ENCODE measurements around the gene SPHK1.
"Not testable (repeated sequence)": the region's sequence is repeated elsewhere in the genome, so short reads cannot be mapped to it uniquely, and the experiment has no call there.

SPHK1 gene, protein sequence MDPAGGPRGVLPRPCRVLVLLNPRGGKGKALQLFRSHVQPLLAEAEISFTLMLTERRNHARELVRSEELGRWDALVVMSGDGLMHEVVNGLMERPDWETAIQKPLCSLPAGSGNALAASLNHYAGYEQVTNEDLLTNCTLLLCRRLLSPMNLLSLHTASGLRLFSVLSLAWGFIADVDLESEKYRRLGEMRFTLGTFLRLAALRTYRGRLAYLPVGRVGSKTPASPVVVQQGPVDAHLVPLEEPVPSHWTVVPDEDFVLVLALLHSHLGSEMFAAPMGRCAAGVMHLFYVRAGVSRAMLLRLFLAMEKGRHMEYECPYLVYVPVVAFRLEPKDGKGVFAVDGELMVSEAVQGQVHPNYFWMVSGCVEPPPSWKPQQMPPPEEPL

DNA sequence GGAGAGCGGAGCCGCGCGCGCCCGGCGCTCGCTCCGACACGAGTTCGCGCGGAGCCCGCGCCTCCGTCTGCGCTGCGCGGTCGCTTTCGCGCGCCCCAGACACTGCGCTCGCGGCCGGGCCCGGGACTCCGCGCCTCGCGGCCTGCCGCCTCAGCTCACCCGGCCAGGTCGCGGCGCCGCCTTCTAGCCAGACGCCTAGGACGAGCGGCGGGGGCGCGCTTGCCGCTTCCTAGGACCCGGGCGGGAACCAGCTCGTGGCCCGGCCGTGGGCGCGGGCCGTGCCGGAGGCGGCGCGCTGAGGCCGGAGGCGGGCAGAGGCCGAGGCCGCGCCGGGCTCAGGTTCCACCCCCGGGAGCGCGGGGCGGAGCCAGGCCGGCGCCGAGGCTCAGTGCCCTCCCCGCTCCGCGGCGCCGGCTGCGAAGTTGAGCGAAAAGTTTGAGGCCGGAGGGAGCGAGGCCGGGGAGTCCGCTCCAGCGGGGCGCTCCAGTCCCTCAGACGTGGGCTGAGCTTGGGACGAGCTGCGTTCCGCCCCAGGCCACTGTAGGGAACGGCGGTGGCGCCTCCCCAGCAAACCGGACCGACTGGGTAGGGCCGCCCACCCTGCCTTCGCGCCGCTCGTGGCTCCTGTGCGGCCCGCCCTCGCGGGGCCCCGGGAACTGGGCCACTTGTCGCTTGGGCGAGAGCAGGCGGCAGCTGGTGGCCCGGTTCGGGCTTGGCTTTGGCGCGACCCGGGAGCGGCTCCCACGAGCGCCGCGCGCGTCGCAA, at the start of gene SPHK1:
SPHK1 (plus strand) TSS at position 388 of the 765 bp plus-strand sequence. CDS start 1,036 bp downstream, outside the sequence.
- peak; percentile 59 to 70 for DNase-seq

DNA sequence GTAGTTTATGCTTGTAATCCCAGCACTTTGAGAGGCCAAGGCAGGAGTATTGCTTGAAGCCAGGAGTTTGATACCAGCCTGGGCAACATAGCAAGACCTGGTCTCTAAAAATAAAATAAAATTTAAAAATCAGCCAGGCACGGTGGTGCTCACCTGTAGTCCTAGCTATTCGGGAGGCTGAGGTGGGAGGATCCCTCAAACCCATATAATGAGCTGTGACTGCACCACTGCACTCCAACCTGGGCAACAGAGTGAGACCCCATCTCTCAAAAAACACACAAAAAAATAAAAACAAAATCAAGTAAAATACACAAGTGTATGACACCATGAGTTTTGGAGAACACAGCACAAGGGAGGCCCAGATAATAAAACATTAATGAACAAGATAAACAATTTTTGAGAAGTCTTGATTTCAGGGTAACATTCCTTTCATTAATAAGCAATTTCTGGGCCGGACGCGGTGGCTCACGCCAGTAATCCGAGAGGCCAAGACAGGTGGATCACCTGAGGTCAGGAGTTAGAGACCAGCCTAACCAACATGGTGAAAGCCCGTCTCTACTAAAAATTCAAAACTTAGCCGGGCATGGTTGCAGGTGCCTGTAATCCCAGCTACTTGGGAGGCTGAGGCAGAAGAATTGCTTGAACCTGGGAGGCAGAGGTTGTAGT, 48.6 kb upstream of the SPHK1 start:
- DNase-seq = no peak

DNA sequence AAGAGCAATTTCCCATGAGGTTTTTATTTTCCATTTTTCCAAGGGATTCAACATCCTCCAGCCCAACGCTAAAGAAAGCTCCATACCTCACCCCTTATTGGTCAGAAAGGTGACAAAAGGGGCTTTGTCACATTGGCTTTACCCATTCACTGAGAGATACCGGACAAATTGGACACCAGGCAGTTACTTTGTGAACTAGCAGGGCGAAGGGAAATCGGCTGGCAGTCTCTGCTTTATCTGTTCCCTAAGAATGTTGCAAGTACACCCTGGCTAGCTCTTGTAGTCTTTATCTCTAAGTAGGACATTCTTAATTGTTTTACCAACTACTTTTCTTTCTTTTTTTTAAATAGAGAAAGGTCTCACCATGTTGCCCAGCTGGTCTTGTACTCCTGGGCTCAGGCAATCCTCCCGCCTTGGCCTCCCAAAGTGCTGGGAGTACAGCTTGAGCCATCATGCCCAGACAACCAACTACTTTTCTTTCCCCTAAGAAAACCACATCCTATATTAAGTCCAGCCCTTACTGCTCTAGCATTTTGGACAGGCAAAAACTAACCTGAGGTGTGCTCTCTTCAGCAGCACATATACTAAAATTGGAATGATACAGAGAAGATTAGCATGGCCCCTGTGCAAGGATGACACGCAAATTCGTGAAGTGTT, 47.5 kb upstream of the SPHK1 start:
- DNase-seq = no peak

DNA sequence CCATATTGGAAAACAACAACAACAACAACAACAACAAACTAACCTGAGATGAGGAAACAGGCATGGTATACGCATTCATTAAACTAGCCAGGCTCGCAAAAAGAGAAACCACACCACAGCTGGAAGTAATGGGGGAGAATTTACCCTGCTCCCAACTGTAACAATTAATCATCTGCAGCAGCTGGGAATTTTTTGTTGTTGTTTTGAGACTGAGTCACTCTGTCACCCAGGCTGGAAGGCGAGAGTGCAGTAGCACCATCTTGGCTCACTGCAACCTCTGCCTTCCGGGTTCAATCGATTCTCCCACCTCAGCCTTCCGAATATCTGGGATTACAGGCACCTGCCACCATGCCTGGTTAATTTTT, 47.0 kb upstream of the SPHK1 start:
- no peak for DNase-seq

DNA sequence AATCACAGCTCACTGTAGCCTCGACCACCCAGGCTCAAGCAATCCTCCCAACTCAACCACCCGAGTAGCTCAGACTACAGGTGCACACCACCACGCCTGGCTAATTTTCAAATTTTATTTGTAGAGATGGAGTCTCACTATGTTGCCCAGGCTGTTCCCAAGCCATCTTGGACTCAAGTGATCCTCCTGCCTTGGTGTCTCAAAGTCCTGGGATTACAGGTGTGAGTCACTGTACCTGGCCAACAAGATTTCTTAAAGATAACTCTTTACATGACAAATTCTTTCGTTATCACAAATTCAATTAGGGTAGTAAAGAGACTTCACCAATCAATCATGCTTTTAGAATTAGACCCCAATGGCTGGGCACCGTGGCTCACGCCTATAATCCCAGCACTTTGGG, 43.1 kb upstream of the SPHK1 start:
- DNase-seq = no peak

DNA sequence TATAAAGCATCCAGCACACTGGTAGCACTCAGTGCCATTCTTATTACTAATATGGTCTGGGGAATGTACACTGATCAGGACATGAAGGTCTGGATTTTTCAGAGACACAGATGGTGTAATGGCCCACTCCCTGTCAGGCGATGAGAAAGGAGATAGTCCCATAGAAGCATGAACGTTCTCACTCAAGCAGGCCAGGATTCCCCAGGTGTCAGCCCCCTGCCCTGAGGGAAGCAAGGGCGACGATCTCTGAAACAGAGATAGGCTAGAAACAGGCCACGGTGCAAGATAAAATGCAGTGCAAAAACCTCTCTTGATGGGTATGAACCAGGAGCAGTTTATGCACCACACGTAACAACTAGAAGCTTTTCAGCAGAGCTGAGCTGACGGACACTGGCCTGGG, 41.3 kb upstream of the SPHK1 start:
- DNase-seq = no peak

DNA sequence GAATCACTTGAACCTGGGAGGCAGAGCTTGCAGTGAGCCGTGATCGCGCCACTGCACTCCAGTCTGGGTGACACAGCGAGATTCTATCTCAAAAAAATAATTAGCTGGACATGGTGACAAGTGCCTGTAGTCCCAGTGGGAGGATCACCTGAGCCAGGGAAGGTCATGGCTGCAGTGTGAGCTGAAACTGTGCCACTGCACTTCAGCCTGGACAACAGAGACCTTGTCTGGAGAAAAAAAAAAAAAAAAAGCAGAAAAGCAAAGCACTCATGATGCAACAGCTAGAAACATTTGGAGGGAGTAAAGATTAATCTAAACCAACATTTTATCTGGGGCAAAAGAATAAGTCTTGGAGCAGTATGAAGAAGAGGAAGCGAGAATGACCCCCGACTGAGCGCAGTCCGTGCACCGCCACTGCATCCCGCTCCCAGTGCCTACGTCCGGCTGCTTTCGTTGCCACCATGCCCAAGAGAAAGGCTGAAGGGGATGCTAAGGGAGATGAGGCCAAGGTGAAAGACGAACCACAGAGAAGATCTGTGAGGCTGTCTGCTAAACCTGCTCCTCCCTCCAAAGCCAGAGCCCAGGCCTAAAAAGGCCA, 38.9 kb upstream of the SPHK1 start:
- no peak for DNase-seq

DNA sequence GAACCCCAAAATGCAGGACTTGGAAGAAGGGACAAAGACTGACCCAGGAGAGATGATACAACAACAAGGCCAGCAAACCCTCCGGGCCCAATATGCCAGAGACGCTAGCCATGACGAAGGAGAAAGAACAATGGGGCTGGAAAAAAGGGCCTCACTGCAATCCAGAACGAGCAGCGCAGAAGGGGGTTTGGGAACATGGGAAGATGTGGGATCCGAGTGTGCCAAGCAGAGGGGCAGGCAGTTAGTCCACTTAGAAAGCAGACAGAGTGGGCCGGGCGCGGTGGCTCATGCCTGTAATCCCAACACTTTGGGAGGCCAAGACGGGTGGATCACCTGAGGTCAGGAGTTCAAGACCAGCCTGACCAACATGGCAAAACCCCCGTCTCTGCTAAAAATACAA, 37.5 kb upstream of the SPHK1 start:
- not testable (repeated sequence) for DNase-seq

DNA sequence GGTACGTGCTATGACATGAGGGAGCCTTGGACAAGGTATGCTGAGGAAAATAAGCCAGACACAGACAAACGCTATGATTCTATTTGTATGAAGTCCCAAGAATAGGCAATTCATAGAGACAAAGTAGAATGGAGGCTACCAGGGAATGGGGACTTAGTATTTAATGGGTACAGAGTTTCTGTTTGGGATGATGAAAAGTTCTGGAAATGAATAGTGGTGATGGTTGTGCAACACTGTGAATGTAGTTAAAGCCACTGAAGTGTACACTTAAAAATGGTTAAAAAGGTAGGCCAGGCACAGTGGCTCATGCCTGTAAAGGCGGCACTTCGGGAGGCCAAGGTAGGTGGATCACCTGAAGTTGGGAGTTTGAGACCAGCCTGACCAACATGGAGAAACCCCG, 33.9 kb upstream of the SPHK1 start:
- no peak for DNase-seq

DNA sequence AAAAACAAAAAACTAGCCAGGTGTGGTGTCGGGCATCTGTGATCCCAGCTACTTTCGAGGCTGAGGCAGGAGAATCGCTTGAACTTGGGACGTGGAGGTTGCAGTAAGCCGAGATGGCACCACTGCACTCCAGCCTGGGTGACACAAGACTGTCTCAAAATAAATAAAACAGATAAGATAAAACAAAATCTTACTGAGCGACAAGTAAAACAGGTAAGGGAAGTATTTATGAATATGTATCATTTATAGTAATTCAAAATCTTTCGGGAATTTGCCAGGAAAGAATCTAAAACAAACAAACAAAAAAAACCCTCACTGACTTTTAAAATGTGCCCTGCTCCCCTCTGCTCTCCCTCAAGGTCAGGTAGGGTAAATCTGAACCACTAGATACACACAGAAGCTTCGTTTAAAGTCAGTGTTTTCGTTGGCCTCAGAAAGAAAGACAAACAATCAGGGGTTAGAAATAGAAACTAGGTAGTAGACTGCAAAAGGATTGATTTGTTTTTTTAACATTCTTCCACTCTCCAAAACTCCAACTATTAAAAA, 32.8 kb upstream of the SPHK1 start:
- DNase-seq = no peak

DNA sequence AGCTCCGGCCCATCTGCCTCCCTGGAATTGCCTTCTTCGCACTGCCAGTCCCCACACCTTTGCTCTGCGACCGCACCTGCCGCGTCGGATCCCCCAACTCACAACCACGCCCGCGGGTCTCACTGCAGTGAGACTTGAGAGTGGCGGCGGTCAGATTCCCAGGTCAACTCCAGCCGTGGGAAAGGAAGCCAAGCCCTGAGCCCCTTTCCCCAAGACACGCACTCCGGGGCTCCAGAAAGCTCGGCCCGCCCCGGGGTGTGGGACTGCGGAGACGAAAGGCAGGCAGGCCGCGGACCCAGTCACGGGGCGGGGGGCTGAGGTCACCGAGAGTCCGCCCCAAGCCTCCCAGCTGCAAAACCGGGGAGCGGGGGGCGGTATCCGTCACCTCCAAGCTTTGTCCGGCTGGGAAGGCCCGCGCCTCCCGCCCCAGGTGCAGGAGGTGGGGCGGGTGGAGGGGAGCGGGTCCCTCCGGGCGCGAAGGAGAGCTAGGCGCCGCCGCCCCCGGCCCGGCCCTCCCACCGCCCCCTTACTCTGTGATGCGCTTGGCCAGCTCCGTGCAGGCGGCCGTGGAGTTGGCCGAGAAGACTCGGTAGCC, 31.3 kb upstream of the SPHK1 start:
- peak; percentile 5 to 10 for DNase-seq

DNA sequence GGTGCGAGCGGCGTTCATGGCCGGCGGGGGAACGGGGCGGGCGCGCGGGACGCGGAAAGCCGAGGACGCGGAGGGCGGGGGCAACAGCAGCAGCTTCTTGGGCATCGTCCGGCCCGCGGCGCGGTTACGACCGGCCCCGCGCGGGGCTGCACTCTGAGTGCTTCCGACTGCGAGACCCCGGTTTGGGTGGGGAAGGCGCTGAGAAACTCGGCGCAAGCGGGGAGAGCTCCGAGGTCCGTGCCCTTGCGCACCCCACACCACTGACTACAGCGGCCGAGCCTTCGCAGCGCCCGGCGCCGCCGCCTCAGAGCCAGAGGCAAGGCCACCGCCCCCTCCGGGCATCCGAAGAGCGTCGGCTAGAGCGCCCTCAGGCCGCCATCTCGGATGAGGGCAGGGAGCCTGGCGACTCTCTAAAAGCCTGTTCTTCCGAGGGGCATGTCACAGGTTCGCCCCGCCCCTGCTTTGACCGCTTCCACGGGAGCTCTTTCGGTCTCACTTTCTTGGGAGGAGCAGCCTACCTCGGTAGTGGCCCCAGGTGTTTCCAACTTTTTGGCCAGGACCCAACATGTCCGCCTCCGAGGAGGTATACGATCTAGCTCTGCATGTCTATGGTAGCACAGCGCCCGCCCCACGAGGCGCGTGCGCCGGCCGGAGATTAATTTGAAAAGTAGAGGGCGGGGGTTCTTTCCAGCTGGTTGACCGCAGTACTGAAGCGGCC, 30.7 kb upstream of the SPHK1 start, which contains the start of gene PRPSAP1:
PRPSAP1 (minus strand) TSS at position 318 of the 718 bp plus-strand sequence; CDS start at position 105, 213 bp downstream.
- peak; percentile 74 to 77 for DNase-seq

DNA sequence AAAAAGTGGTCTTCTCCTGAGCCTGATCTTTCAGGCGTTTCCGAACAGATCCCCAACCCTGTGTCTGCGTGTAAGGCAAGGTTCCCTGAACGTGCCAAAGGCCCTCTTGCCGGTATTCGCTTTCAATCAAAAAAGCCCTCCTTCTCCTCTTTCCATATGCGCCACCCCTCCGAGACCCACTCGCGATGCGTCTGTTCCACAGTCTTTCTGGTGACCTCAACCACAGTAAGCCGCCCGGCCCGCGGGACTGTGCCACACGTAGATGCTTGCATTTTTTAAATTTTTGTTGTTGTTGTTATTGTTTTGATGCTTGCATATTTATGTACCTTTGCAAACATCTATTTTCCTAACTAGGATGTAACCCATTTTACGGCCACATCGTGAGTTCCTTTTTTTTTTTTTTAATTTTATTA, 30.1 kb upstream of the SPHK1 start:
- DNase-seq = no peak

DNA sequence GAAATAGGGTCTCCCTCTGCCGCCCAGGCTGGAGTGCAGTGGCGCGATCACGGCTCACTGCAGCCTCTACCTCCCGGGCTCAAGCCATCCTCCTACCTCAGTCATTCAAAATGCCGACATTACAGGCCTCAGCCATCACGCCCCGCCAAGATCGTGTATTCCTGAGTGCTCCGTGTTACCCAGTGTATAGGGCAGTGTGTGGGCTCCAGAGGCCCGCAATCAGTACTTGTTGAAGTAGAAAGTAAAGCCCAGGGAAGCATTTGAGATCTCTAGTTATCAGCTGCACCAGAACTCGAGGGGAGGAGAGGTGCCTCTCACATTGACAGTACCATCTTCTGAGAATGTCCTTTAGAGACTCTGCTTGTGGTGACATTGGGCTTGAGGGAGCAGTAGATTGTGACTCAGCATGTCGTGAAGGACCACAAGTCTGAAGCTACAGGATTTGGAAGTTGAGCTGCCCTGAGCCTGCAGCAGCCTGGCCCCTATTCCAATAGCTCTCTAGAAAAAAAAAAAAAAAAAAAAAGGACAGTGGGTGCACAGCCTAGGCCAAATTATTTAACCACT, 29.6 kb upstream of the SPHK1 start:
- no peak for DNase-seq

DNA sequence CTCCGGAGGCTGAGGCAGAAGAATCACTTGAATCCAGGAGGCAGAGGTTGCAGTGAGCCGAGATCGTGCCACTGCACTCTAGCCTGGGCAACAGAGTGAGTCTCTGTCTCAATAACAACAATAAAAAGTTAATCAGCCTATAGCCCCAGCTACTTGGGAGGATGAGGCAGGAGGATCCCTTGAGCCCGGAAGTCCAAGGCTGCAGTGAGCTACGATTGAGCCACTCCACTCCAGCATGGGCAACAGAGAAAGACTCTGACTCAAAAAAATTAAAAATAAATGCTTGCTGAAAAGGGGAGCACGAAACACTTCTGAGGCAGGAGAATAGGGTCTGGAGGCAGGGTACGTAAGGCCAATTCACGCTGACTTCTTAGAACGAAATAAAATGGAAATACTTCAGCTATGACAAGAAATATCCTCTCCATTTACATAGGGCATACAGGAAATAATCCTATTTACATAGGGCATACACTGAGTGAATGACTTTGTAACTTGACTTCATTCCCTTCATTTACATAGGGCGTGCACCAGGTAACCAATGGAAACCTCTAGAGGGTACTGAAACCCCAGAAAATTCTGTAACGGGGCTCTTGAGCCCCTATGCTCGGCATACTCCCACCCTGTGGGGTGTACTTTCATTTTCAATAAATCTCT, 27.5 kb upstream of the SPHK1 start:
- DNase-seq = no peak

DNA sequence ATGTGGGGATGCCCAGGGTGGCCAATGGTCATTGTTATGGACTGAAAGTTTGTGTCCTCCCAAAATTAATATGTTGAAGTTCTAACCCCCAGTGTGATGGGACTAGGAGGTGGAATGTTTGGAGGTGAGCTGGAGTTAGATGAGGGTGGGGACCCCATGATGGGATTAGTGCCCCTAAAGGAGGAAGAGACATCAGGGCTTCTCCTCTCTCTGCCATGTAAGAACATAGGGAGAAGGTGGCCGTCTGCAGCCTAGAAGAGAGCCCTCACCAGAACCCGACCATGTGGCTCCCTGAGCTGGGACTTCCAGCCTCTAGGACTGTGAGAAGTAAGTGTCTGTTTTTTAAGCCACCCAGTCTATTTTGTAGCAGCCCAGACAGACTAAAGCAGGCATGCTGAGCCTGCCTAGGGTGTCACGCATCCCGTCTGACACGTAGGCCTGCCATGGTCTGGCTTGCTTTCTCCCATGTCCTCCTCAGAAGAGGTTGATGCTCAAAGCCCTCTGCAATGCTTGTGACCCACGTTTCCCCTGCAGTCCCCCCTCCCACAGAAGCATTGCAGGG, 26.7 kb upstream of the SPHK1 start:
- no peak for DNase-seq

DNA sequence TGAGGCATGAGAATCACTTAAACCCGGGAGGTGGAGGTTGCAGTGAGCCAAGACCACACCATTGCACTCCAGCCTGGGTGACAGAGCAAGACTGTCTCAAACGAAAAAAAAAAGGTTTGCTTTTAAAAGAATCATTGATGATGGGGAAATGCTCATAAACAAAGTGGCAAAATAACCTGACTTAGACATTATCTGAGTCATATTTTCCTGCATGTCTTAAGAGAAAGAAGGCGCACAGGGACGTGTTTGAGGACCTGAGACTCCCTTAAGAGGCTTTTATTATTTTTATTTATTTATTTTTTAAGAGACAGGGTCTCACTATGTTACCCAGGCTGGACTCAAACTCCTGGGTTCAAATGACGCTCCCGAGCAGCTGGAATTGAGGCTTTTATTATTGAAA, 25.0 kb upstream of the SPHK1 start:
- no peak for DNase-seq

DNA sequence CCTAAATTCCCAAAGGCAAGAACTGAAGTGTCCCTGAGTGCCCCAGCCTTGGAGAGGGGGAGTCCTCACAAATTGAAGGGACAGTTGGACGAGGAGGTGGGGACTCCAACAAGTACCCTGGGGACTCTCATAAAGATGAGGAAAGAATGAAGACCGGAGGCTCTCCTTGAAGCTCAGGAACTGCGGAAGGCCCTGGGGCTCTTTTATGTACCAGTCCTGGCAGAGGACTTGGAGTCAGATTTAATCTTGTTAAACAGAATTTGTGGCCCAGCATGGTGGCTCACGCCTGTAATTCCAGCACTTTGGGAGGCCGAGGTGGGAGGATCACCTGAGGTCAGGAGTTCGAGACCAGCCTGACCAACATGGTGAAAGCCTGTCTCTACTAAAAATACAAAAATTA, 24.6 kb upstream of the SPHK1 start:
- DNase-seq = not testable (repeated sequence)

DNA sequence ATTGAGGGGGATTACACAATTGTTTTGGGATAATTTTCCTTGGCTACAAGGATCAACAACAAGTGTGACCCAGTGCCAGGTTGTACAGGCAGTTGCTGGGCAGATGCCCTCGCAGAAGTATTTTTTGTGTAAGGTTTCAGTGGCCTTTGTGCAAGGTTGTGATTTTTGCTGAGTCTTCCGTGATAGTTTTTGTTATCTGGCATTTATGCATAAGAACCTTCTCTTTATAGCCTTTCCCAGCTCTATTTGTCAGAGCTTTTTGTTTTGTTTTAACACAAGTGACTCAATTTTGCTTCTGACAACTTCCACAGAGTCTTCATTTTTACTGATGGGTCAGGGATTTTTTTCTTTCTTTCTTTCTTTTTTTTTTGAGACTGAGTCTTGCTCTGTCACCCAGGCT, 23.9 kb upstream of the SPHK1 start:
- no peak for DNase-seq
